ENCODE measurements around the gene FANCE. TPM values are rescaled to one million over a fixed set of nuclear protein-coding genes. Genes with fewer than 3 reads are reported as not detected.
A peak's percentile ranks its signal among the peaks of the same experiment; 100 is the strongest.

Gene FANCE
- total and polyA plus RNA-seq, 9 of the 15 experiments (the other 6 are each of a cell fraction or from before 2014, with no cell fraction given), result 5.7 to 30.2 (median 17.0) TPM

- TF ChIP-seq L3MBTL2 (IDR thresholded peaks at IDR 0.05) (peak; percentile 54; the same call in 1 of the 2 replicates), E2F3 (CRISPR knock-in tag; IDR thresholded peaks at IDR 0.05) (no peak), MTA2 (IDR thresholded peaks at IDR 0.05; ENCODE audit: low read depth) (no peak), MAFK (IDR thresholded peaks at IDR 0.05; ENCODE audit: low read length) (0 out of 2 replicates have a peak, but pooled peaks have one; percentile 13), ZC3H4 (CRISPR knock-in tag; IDR thresholded peaks at IDR 0.05; ENCODE audit: borderline replicate concordance) (peak; percentile 19; the same call in 1 of the 2 replicates), ZNF143 (CRISPR knock-in tag; IDR thresholded peaks at IDR 0.05) (peak; percentile 39; the same call in 1 of the 2 replicates), RBM39 (optimal IDR thresholded peaks at IDR 0.05; ENCODE audit: low read depth, low read length) (peak; percentile 27), NR0B1 (IDR thresholded peaks at IDR 0.05; ENCODE audit: partially characterized antibody) (no peak), ZNF133 (CRISPR knock-in tag; IDR thresholded peaks at IDR 0.05) (no peak), E2F6 (IDR thresholded peaks at IDR 0.05; ENCODE audit: borderline replicate concordance in 1 of 2, extremely low read depth in 1 of 2, insufficient read depth in 1 of 2, insufficient read length in 1 of 2, low read depth in 1 of 2, low read length in 1 of 2, poor library complexity in 1 of 2, severe bottlenecking in 1 of 2) (peak in 1 of 2 experiments; percentile 13), THRAP3 (IDR thresholded peaks at IDR 0.05; ENCODE audit: borderline replicate concordance) (no peak), SIN3A (IDR thresholded peaks at IDR 0.05; ENCODE audit: borderline replicate concordance in 2 of 2, control insufficient read depth in 1 of 2, low read depth in 2 of 2, low read length in 2 of 2) (peak in 1 of 2 experiments; percentile 20; a peak in 1 of 4 replicates), SIRT6 (IDR thresholded peaks at IDR 0.05; ENCODE audit: low read depth, low read length) (peak; percentile 75), ZBTB11 (CRISPR knock-in tag; IDR thresholded peaks at IDR 0.05) (0 out of 6 replicates have a peak, but pooled peaks of 1 of the 3 experiments have one; percentile 1)
- TF ChIP-seq, protein P1, sequence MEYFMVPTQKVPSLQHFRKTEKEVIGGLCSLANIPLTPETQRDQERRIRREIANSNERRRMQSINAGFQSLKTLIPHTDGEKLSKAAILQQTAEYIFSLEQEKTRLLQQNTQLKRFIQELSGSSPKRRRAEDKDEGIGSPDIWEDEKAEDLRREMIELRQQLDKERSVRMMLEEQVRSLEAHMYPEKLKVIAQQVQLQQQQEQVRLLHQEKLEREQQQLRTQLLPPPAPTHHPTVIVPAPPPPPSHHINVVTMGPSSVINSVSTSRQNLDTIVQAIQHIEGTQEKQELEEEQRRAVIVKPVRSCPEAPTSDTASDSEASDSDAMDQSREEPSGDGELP (CRISPR knock-in tag; IDR thresholded peaks at IDR 0.05; ENCODE audit: borderline replicate concordance), result peak; percentile 43; the same call in 1 of the 2 replicates
- TF ChIP-seq, protein P2, sequence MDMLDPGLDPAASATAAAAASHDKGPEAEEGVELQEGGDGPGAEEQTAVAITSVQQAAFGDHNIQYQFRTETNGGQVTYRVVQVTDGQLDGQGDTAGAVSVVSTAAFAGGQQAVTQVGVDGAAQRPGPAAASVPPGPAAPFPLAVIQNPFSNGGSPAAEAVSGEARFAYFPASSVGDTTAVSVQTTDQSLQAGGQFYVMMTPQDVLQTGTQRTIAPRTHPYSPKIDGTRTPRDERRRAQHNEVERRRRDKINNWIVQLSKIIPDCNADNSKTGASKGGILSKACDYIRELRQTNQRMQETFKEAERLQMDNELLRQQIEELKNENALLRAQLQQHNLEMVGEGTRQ (CRISPR knock-in tag; IDR thresholded peaks at IDR 0.05), result peak; percentile 71
Observed at GRCh38 chr6:35469751-35470662, 17.9 kb downstream of the FANCE start (continued).
